Measurements from ENCODE around the gene NTNG1. TPM values are rescaled to one million over a fixed set of nuclear protein-coding genes. Genes with fewer than 3 reads are reported as not detected.
A peak's percentile ranks its signal among the peaks of the same experiment; 100 is the strongest.
"Not testable (repeated sequence)": the region's sequence is repeated elsewhere in the genome, so short reads cannot be mapped to it uniquely, and the experiment has no call there.

The NTNG1 gene
- 10 to 100 TPM in 2 of 6 donors, 1 to 10 TPM in 4; 1.5 to 11.5 (median 6.8) TPM for total RNA-seq

DNA sequence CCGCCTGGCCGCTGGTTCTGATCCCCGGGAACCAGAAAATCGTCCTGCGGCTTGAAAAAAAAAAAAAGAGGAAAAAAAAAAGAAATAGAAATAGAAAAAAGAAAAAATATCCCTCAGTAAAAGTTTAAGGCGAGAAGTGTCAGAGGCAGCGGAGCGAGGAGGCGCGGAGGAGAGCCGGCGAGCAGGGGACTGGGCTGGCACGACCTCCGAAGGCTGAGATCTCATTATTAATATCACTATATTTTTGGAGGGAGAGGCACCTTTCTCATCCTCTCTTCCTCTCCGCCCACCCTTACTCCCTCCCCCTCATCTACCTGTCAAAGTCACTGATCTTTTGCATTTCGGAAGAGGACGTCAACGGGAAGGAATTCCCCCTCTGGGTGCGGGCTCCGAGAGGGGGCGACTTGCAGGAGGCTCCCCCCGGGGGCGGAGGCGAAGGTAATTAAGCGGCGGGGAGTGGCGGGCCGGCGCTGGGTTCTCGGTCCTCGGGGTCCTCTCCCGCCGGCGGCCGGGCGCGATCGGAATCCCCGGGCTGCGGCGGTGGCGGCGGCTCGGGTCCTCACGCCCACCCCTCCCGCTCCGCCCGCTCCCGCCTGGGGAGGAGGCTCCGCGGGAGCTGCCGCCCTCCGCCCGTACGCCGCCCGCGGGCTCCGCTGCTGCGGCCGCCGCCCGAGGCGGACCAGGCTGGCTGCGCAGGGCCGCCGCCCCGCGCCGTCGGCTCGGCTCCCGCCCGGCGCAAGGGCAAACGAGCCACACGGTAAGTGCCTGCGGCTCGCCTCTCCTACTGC lies at the start of gene NTNG1:
TSS of gene NTNG1 (plus strand) at position 337 of the 788 bp plus-strand sequence.
- no peaks in the 10 kb centered on the region for H3K9me3 ChIP-seq
- 1 to 2% methylated on average over 21 to 49 of the region's 79 CpGs for WGBS, 2 donors
- ATAC-seq (ENCODE audit: low FRiP score in 2 of 2) (peak in 1 of 2 donors; percentile 75), DNase-seq (peak in 1 of 2 donors; percentile 83)
- H3K4me1 ChIP-seq: peaks cover 0 to 25% (median 22%) of the 10 kb centered on the region in 4 donors
- peak within 1 kb of the TSS; percentile 20 to 63 (median 55) for H3K4me3 ChIP-seq
- TF ChIP-seq, protein P1, sequence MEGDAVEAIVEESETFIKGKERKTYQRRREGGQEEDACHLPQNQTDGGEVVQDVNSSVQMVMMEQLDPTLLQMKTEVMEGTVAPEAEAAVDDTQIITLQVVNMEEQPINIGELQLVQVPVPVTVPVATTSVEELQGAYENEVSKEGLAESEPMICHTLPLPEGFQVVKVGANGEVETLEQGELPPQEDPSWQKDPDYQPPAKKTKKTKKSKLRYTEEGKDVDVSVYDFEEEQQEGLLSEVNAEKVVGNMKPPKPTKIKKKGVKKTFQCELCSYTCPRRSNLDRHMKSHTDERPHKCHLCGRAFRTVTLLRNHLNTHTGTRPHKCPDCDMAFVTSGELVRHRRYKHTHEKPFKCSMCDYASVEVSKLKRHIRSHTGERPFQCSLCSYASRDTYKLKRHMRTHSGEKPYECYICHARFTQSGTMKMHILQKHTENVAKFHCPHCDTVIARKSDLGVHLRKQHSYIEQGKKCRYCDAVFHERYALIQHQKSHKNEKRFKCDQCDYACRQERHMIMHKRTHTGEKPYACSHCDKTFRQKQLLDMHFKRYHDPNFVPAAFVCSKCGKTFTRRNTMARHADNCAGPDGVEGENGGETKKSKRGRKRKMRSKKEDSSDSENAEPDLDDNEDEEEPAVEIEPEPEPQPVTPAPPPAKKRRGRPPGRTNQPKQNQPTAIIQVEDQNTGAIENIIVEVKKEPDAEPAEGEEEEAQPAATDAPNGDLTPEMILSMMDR (IDR thresholded peaks at IDR 0.05): no peak
- TF ChIP-seq POLR2A (IDR thresholded peaks at IDR 0.05) (no peak), POLR2AphosphoS5 (IDR thresholded peaks at IDR 0.05) (no peak), EP300 (IDR thresholded peaks at IDR 0.05) (no peak)
- peak within 1 kb of the TSS; percentile 44 to 77 (median 55) for H3K27ac ChIP-seq
- H3K27me3 ChIP-seq: peaks cover 0 to 14% (median 2%) of the 10 kb centered on the region in 4 donors
- no peaks in the 10 kb centered on the region for H3K36me3 ChIP-seq

DNA sequence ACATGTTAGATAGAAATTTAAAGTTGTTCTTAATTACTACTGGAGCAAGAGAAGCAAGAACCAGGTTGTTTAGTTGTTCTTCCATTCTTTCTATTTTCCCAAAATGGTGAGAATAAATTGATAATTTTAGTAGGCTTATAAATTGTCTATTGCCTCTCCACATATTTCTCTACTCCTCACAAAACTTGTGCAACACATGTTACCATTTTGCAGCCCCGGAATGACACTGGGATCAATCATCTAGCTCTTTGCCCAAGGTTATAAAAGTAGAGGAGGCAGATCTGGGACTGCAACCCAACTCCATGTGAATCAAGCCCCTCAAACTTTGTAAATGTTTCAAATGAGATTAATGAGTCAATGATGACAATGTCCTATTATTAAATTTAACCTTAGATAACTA lies 49.4 kb upstream of the NTNG1 start:
- no peak for ATAC-seq (ENCODE audit: low FRiP score in 2 of 2)
- DNase-seq: no peak
- Histone ChIP-seq H3K9me3 (no peaks in the 10 kb centered on the region), H3K27me3 (no peaks in the 10 kb centered on the region), H3K36me3 (no peaks in the 10 kb centered on the region), H3K4me3 (no peak overlapping the region), H3K27ac (no peak overlapping the region), H3K4me1 (no peaks in the 10 kb centered on the region)
- WGBS, 2 donors: 91 to 100% methylated on average over 1 of the region's 1 CpG
- TF ChIP-seq POLR2A (IDR thresholded peaks at IDR 0.05) (no peak), EP300 (IDR thresholded peaks at IDR 0.05) (no peak), POLR2AphosphoS5 (IDR thresholded peaks at IDR 0.05) (no peak)
- TF ChIP-seq, protein P1 (IDR thresholded peaks at IDR 0.05): no peak

DNA sequence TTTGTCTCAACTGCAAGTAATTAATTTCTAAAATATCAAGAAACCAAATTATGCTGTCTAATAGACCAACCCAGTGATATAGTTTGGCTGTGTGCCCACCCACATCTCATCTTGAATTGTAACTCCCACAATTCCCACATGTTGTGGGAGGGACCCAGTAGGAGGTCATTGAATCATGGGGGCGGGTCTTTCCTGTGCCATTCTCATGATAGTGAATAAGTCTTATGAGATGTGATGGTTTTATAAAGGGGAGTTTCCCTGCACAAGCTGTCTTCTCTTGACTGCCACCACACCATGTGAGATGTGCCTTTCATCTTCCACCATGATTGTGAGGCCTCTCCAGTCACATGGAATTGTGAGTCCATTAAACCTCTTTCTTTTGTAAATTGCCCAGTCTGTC lies 47.4 kb upstream of the NTNG1 start:
- H3K9me3 ChIP-seq; DNase-seq; H3K4me1 ChIP-seq; H3K4me3 ChIP-seq; H3K36me3 ChIP-seq; ATAC-seq (ENCODE audit: low FRiP score in 2 of 2); H3K27ac ChIP-seq; H3K27me3 ChIP-seq: not testable (repeated sequence)
- WGBS, 2 donors: 80 to 88% methylated on average over 1 of the region's 1 CpG

DNA sequence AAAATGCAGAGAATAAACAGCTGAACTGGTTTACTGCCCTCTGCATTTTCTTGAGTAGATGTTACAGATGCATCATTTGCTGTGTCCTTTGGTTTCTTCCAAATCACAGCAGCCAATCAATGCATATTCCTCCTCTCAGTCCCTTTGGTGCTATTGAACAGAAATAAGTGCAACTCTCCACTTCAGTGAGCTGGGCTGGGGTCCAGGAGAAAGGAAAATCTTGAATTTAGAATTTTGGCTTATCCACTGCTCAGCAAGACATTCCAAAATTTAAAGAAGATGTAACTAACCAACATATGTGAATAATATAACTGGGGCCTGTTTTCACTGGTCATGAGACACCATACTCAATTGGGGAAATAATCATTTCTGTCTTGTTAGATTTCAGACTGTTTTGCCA lies 45.2 kb upstream of the NTNG1 start:
- H3K4me1 ChIP-seq: no peaks in the 10 kb centered on the region

DNA sequence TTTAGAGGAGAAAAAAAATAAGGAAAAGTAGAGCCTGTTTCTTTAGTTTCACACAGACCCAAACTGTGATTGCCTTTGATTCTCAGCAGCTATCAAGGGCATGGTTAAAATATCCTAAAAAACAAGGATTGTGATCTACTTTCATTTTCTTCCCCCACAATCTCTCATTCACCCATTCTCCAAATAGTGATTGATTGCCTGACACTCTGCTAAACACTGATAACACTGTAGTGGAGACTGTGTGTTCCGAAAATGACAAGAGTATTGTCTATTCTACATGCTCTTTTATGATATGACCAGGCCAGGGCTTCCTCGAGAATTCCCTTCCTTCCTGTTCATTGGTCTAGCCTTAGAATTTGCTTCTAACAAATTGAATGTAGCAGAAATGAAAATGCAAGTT lies 44.1 kb upstream of the NTNG1 start:
- Histone ChIP-seq H3K36me3 (no peaks in the 10 kb centered on the region), H3K4me3 (no peak overlapping the region), H3K27ac (no peak overlapping the region), H3K27me3 (no peaks in the 10 kb centered on the region), H3K9me3 (no peaks in the 10 kb centered on the region), H3K4me1 (no peaks in the 10 kb centered on the region)
- WGBS, 2 donors: 21 to 48% methylated on average over 2 of the region's 2 CpGs
- DNase-seq: no peak
- no peak for ATAC-seq (ENCODE audit: low FRiP score in 2 of 2)
- TF ChIP-seq POLR2A (IDR thresholded peaks at IDR 0.05) (no peak), POLR2AphosphoS5 (IDR thresholded peaks at IDR 0.05) (no peak), EP300 (IDR thresholded peaks at IDR 0.05) (no peak)
- TF ChIP-seq, protein P1 (IDR thresholded peaks at IDR 0.05): no peak

More for the DNA sequence above, 45.2 kb upstream of the NTNG1 start:
- Histone ChIP-seq H3K36me3 (no peaks in the 10 kb centered on the region), H3K9me3 (no peaks in the 10 kb centered on the region), H3K27me3 (no peaks in the 10 kb centered on the region), H3K27ac (no peak overlapping the region), H3K4me3 (no peak overlapping the region)
- DNase-seq (no peak), ATAC-seq (ENCODE audit: low FRiP score in 2 of 2) (no peak)
- no peak for TF ChIP-seq POLR2AphosphoS5 (IDR thresholded peaks at IDR 0.05)
- TF ChIP-seq, protein P1 (IDR thresholded peaks at IDR 0.05): no peak
- no peak for TF ChIP-seq POLR2A (IDR thresholded peaks at IDR 0.05)
- TF ChIP-seq EP300 (IDR thresholded peaks at IDR 0.05): no peak
